GM10847 (cell line): Measurements from ENCODE around the gene PRKN.

Experiments
- POLR2A ChIP-seq: IDR thresholded peaks from 2 replicates; pipeline ENCODE4 v1.6.1; 2011; ENCODE audit not compliant: insufficient read length; ENCODE audit errors: extremely low read depth

The PRKN gene

DNA sequence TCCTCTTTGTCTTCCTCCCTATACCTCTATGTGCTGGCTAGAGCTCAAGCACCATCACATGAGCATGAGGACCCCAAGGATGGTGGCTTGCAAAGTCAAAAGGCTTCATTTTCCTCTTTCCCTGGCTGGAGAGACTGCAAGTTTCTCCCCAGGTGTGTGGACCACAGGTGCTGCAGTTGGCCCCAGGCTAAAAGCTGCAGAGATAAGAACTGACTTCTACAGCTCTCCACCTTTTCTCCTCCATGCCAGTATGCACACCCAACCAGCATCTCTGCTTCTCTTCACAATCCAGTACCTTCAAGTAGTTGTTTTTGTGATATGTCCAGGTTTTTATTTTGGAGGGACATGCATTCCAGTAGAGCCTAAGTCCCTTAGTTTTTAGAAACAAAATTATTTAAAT lies 29.1 kb downstream of the PRKN start:
- TF ChIP-seq POLR2A, result no peak

DNA sequence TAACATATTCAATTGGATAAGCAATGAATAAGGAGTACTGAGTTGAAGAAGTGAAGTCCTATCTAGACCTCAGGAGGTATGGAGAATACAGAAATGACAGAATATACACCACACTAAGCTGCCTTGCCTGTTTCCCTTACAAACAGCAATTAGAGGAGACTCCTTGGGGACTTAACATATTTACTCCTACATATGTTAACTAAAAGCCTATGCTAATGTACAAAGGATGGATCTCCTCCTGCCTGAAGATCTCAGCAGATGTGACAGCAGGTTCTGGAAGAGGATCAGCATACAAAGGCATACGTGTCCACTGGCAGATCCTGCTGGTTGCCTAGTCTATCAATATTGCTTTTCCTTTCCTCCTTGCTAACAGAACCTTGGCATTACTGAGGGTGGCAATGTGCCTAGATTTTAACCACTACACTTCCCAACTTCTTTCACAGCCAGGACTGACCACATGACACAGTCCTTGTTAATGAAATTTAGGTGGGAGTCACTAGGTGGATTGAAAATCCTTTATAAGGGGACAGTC lies 29.6 kb downstream of the PRKN start:
- no peak for TF ChIP-seq POLR2A

DNA sequence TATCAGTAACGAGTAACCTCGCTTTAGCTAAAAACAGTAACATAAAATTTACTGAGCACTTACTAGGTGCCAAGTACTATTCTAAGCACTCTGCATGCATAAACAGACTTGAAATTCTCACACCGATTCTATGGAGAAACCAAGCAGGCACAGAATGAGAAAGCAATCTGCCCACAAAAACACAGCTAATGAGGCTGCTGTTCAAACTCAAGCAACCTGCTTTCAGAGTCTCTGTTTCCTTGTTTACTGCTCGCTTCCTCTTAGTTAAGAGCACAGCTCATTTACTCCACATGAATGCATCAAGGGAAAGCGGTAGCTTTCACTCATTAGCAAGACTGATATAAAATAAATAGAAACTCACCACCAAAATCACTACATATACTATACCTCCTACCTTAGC lies 37.4 kb downstream of the PRKN start:
- TF ChIP-seq POLR2A, result no peak

DNA sequence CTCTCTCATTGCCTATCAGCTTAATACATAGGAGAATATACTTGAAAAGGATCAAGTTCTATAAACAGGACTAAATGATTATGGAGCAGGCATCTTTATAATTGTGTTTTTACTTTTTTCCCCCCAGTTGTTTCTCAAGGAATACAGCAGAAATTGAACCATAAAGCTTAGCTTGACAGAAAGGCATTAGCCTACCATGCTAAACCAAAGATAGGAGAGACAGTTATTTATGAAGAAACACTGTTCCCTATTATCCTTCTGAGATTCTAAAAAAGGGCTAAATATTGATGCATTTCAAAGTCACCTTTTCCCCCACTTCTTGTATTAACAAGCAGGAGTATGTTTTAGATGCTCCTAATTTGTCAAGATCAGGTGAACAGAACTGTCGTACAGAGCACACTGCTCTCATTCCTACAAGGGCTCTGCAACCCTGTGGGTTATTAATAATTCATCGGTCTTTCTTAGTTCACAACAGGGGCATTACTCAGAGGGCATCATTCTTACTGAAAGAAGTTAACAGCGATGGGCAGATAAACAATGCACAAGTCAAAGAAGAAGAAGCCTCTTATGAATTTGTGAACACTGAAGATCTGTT lies 38.7 kb downstream of the PRKN start:
- TF ChIP-seq POLR2A, result no peak

DNA sequence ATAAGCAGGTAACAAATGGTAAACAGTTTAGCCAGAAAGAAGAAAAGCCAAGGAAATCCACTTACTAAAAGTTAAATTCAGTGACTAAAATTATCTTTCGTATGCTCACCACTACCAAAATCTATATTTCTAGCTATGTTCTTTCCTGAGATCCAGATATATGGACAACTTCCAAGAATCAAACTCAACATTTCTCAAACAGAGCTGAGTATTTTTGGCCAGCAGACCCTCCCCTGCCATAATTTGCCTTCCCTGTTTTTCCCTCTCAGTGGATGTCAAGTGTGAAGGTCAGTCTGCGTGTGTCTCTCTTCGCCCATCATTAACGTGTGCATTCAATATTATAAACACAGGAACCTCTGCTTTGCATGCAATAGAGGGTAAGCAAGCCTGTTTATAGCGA lies 42.0 kb downstream of the PRKN start:
- no peak for TF ChIP-seq POLR2A

DNA sequence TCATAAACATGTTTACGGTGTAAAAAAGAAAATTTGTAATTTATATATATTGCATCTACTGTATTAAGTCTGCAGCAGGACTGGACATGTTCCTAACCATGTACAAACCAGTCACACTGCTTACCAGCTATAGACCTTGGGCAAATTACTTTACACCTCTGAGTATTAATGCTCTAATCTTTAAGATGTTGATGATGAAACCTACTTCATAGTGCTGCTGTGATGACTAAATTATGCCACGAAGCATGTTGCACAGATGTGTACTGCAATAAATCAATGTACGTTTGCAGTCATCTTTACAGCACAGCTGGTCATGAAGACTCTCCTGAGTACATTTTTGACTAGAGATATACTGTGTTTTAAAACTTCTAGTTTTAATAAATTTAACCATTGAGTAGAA lies 42.6 kb downstream of the PRKN start:
- TF ChIP-seq POLR2A, result no peak

DNA sequence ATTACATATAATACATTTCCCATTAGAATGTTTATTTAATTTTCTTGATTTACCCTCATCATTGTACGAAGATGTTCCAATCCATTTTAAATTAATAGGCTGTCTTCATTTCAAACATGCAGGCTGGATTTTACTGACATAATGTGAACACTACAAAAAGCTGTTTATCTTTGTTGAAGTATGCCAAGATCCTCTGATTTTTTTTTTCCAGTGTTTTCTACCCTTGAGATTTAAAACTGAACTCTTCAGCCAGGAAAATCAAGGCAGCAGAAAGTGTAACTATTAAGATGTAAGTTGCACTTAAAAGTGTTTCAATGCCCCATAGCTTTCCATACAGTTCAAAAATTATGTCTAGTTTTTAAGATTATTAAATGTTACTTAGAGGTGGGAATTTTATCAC lies 43.5 kb downstream of the PRKN start:
- TF ChIP-seq POLR2A, result no peak

DNA sequence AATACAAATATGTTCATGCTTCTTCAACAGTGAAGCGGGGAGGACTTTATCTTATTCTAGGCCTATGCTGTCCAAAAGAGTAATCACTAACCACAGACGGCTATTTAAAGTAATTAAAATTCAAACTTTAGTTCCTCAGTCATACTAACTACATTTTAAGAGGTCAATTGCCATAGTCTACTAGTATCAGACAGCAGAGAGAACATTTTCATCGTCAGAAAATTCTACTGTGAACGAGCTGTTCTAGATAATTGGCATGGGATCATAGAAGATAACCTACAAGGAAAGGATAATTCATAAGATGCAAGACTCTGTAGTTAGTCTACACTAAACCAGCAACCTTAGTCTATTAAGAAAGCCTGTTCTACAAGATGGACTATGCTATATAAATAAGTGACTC lies 44.4 kb downstream of the PRKN start:
- no peak for TF ChIP-seq POLR2A

DNA sequence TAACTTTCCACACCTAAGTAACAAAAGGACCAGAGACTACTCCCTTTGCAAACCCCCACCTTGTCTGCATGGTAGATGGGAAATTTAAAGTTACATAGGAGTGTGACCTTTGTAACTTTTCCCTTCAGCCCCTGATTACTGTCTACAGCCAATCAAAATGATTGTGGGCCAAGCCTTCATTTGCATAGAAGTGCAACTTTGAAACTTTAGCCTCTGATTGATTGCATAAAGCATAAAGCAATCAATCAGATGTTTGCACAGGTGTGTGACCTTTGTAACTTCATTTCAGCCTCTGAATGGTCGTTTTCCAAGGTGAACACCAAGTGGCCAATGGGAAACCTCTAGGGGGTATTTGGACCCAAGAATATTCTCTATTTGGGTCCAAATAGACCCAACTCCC lies 46.1 kb downstream of the PRKN start:
- TF ChIP-seq POLR2A, result no peak

DNA sequence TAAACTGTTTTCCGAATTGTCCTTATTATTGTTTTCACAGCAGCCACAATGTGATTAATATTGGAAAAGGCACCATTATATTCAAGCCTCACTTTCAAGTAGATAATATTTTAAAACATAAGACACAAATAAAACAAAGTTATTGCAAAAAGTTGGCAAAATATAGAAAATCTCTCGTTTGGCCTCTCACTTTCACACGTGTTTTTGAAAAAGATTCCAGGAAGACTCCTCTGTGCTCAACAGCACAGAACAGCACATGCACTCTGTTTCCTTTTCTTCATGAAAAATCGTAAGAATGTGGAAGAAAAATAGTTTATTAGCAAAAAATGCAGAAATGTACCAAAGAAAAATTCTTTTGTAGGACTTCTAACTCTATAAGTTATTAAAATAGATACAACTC lies 46.7 kb downstream of the PRKN start:
- TF ChIP-seq POLR2A, result no peak

DNA sequence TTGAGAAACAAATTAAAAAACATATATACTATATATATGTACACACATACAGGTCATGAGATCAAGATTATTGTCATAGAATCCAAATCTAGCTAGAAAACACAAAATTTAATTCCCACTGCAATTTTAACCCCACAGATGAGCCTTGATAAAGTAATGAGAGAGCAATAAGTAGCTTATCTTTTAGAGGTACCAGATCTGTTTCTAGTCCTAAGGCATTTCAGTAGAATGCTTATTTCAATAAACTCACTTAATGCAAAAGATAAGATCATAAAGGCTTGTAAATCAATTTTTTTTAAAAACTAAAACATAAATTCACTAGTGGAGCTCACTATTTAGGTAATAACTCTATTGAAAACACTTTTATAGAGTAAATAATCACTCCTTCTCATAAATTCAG lies 47.2 kb downstream of the PRKN start:
- TF ChIP-seq POLR2A, result no peak

DNA sequence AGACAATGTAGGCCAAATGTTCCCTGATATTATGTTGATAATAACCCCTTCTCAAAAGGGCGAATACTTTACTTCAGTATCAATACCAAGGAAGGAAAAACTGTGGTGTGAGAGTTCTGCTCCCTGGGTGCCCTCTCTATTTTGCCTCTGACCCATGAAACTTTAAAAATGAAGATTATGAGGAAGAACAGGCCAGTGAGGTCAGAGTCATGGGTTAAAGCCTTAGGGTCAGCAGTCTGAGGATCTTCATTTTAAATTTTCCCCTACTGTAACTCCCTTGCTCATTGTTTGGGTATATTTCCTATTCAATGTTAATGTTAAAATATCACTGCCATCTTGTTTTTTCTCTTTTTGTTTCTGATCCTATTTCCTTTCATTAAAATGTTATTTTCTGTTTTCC lies 47.9 kb downstream of the PRKN start:
- no peak for TF ChIP-seq POLR2A

DNA sequence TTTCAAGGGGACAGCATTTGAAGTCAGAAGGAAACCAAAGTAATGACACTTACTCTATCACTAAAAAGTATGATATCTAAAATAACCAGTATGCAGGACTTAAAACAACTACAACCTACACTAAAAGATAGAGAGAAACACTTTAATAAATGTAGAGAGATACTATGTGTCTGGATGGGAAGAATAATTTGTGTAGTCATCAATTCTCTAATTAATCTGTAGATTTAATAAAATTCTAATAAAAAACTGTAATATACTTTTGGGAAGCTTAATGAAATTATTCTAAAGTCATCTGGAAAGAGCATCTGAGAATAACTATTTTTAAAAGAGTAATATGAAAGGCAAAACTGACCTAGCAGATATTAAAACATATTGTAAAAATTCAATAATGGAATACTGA lies 52.1 kb downstream of the PRKN start:
- TF ChIP-seq POLR2A, result no peak

DNA sequence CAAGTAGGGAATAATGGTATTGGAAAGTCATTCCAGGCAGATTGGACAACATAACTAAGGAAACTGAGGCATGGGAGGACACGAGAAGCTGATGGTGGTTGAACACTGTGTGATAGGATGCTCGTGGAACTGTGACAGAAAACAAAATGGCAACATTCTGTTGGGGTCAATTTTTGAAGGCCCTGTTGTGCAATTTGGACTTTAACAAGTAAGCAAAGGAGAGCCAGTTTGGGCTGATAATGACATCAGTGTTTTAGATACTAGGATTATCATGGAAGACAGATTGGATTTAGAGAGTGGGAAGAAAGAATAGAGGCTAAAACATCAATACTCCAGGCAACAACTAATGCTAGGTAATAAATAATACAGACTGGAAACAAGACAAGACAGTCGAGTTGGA lies 53.1 kb downstream of the PRKN start:
- TF ChIP-seq POLR2A, result no peak

DNA sequence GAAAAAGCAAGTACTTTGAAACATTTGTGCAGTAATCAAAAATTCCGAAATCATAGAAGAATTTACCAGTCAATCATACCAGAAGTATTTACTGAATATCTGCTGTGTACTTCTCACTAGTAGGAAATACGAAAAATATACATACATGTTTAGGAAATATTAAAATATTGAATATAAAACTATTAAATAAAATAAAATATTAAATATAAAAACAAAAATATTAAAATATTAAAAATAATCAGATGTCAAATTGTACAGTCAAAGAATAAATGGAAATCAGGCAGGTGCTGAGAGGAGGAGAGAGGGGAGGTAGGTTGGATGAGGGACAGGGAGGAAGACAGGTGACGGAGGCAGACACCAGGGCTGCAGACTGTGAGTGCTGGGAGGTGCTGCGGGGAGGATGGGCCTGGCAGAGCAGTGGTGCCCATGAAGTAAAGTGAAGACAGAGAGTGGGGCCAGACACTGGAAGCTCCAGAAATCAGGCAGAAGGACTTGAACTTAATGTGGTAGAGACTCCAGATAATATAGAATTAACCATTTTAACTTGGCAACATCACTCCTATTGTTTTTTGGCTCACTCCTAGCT lies 55.9 kb downstream of the PRKN start:
- no peak for TF ChIP-seq POLR2A

DNA sequence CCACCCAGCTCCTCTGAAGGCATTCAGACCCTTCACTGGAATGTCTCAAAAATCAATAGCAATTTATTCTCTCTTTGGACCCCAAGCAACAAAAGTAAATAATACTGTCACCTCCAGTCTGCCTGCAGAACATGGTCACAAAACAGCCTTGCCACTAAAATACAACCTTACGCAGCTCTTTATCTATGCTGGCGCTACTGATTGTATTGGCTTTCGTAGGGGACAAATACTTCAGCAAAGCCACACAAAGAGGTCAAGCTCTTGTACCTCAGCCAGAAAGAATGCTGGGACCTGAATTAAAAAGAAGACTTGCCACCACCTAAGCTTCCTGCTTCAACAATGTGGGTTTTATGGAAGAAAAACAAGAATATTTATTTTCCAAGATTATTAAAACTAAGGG lies 57.2 kb downstream of the PRKN start:
- no peak for TF ChIP-seq POLR2A

DNA sequence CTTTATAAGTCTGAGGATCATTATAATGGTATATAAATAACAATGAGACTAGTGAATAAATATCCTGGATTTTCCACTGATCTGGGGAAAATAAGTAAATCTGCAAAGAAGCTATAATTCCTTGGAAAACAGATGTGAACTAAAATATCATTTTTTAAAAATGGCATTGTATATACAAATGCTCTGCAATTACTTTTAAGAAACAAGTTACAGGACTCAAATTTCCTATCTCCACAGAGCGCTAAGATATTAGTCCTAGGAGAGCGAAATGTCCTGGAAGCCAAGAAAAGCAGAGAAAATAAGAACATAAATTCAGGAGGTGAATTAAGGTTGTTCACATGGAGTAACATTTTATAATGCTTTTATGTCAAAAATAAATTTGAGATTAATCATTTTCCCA lies 61.3 kb downstream of the PRKN start:
- no peak for TF ChIP-seq POLR2A
